Bronchial epithelial cell (primary cell): ENCODE data around the gene SLC39A11. TPM values are rescaled to one million over a fixed set of nuclear protein-coding genes. Genes with fewer than 3 reads are reported as not detected.

Experiments used
- DNase-seq: peaks from one replicate; pipeline ENCODE4 v3.0.0-alpha.2; 2010; ENCODE audit warnings: low read depth
- FAIRE-seq: peaks from 2 replicates; lab custom pipeline; 2011; peaks lifted over from hg19 to GRCh38; lab: Jason Lieb, UNC
- H3K27me3 ChIP-seq: 2 replicates; pipeline ENCODE4 v1.5.1; 2011; ENCODE audit warnings: low read length; ENCODE audit not compliant: control insufficient read depth, insufficient read depth
- H3K36me3 ChIP-seq: 2 replicates; pipeline ENCODE4 v1.5.1; 2011; ENCODE audit warnings: low read length; ENCODE audit not compliant: control insufficient read depth, insufficient read depth
- H3K4me3 ChIP-seq: 2 replicates; pipeline ENCODE4 v1.5.1; 2011; ENCODE audit warnings: mild to moderate bottlenecking, low read depth, low read length, control low read depth
- total RNA-seq: library from RNA; depleted of rRNA; stranded (reverse); fragments of >200 nt; gene quantifications from 2 replicates; pipeline ENCODE4 v1.2.1, GENCODE V29; 2014
- TF ChIP-seq, protein P1 (sequence below): IDR thresholded peaks from 2 replicates; pipeline ENCODE4 v1.5.1; 2011; ENCODE audit warnings: mild to moderate bottlenecking, moderate library complexity, low read length, control low read depth, inconsistent platforms; ENCODE audit not compliant: insufficient read depth, severe bottlenecking

The SLC39A11 gene
- total RNA-seq, 1 donor from 2014 or later = 23.4 TPM

DNA sequence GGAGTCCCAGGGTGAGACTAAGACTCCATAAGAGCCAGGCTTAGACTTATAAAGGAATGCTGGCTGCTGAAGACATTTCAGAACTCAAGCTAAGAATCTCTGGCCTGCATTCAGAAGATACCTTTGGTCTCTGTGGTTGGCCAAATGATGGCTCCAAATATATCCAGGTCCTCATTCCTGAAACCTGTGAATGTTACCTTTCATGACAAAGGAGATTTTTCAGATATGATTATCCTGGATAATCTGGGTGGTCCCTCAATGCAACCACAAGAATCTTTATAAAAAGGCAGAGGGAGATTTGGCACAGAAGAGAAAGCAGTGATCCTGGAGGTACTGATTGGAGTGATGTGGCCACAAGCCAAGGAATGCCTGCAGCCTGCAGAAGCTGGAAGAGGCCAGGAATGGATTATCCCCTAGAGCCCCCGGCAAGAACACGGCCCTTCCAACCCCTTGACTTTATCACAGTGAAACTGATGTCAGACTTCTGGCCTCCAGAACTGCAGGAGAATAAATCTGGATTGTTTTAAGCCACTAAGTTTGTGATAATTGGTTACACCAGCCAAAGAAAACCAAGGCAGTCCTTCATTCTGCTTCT lies 253.3 kb downstream of the SLC39A11 start:
- Histone ChIP-seq H3K4me3 (no peak overlapping the region), H3K36me3 (no peaks in the 10 kb centered on the region), H3K27me3 (no peaks in the 10 kb centered on the region)
- TF ChIP-seq, protein P1, sequence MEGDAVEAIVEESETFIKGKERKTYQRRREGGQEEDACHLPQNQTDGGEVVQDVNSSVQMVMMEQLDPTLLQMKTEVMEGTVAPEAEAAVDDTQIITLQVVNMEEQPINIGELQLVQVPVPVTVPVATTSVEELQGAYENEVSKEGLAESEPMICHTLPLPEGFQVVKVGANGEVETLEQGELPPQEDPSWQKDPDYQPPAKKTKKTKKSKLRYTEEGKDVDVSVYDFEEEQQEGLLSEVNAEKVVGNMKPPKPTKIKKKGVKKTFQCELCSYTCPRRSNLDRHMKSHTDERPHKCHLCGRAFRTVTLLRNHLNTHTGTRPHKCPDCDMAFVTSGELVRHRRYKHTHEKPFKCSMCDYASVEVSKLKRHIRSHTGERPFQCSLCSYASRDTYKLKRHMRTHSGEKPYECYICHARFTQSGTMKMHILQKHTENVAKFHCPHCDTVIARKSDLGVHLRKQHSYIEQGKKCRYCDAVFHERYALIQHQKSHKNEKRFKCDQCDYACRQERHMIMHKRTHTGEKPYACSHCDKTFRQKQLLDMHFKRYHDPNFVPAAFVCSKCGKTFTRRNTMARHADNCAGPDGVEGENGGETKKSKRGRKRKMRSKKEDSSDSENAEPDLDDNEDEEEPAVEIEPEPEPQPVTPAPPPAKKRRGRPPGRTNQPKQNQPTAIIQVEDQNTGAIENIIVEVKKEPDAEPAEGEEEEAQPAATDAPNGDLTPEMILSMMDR = no peak
- no peak for DNase-seq
- no peak for FAIRE-seq

DNA sequence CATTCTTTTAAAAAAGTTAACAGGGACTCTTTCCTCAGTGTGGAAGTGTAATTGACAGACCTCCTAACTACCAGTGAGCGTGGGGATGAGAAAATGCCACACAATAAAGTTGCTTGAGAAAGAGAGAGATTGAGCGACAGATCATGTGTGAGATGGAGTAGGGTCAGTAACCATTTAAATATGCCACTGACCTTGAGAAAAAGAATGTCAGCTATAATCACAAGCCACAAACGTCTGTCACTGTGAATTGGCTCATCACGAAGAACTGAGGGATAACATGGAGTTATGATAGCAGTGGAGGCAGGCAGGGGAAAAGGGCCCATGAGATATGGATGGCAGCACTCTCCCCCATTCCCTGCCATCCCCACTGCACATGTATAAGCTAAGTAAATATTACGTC lies 253.9 kb downstream of the SLC39A11 start:
- DNase-seq = no peak
- no peak overlapping the region for H3K4me3 ChIP-seq
- TF ChIP-seq, protein P1 = no peak

DNA sequence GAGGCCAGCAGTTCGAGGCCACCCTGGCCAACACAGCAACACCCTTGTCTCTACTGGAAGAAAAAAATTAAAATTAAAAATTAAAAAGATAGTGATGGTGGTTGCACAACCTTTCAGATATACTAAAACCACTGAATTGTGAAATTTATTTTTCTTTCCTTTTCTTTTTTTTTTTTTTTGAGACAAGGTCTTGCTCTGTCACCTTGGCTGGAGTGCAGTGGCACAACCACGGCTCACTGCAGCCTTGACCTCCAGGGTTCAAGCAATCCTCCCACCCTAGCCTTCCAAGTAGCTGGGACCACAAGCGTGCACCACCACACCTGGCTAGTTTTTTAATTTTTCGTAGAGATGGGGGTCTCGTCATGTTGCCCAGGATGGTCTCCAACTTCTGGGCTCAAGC lies 254.4 kb downstream of the SLC39A11 start:
- no peak overlapping the region for H3K4me3 ChIP-seq
- no peaks in the 10 kb centered on the region for H3K27me3 ChIP-seq
- DNase-seq (no peak), FAIRE-seq (no peak)
- no peaks in the 10 kb centered on the region for H3K36me3 ChIP-seq
- TF ChIP-seq, protein P1 = no peak

More for the DNA sequence above, 253.9 kb downstream of the SLC39A11 start:
- peak; percentile 7 for FAIRE-seq
- no peaks in the 10 kb centered on the region for H3K36me3 ChIP-seq
- H3K27me3 ChIP-seq = no peaks in the 10 kb centered on the region

DNA sequence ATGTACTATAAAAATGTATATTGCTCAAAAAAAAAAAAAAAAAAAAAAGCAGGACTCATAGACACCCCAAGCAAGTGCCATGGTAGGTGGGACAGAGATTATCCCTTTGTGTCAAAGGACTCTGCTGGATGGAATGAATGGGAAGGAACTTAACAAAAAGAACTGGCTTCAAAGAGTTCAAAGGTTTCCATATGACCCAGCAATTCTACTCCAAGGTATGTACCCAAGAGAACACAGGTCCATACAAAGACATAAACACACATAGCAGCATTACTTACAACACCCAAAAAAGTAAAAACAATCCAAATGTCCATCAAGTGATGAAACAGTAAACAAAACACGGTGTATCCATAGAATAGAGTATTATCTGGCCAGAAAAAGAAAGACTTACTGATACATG lies 255.2 kb downstream of the SLC39A11 start:
- no peak overlapping the region for H3K4me3 ChIP-seq
- no peaks in the 10 kb centered on the region for H3K36me3 ChIP-seq
- TF ChIP-seq, protein P1 = no peak
- no peaks in the 10 kb centered on the region for H3K27me3 ChIP-seq
- no peak for DNase-seq
- no peak for FAIRE-seq

DNA sequence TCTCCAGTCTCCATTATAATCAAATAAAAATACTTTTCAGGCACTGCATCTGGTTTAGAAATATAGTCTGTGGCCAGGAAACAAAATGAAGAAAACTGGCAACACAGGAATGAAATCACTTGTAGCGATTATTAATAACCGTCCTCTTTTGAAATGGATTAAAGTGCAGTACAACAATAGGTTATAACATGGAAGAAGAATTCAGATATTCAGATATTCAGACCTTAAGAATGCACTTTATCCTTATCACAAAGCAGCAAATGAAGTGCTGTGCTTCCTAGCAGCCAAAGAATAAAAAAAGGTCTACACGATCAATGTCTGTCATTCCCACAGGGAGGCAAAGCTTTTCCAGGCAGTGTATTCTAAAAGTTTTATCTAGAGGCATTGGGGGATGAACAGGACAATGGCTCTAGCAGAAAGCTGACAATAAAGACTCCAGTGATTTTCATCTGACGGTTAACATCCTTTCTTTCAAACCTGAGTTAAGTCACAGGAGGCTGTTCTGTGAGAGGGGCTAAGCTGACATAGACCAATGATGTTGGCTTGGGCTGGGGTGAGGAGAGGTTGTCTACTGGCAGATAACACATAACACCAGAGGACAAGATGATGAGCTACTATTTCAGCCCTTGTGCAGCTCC lies 259.2 kb downstream of the SLC39A11 start:
- no peak for FAIRE-seq
- H3K36me3 ChIP-seq = no peaks in the 10 kb centered on the region
- TF ChIP-seq, protein P1 = no peak

More for the DNA sequence above, 259.2 kb downstream of the SLC39A11 start:
- no peak for DNase-seq
- Histone ChIP-seq H3K27me3 (no peaks in the 10 kb centered on the region), H3K4me3 (no peak overlapping the region)
